HG03469 (cell line): ENCODE data around the gene OXNAD1.
A peak's percentile ranks its signal among the peaks of the same experiment; 100 is the strongest.

ENCODE experiments used
- ATAC-seq: cut with Tn5 transposase; IDR thresholded peaks from one replicate; pipeline ENCODE4 v1.9.1; 2021; ENCODE audit warnings: mild to moderate bottlenecking, moderate library complexity, moderate number of reproducible peaks; ENCODE audit not compliant: unreplicated experiment

The OXNAD1 gene

DNA sequence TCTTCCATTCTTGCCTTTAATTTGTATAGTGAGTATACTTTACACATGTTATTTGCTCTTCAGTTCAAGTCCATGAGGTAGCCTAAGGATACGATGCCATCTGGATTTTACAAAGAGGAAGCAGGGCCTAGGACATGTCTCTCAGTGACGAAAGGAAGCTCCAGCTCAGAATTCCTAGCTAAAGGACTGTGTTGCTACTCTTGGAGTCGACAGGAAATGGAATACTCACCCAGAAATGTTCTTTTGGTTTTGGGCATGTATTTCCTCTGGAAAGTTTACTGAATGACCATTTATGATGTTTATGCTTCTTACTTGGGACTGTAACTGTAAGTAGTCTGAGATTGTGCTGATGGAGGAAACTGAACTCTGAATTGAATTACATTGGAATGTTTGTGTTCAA, 12.5 kb downstream of the OXNAD1 start:
- no peak for ATAC-seq

- no peak for ATAC-seq
Measured at GRCh38 chr3:16279010-16279801, 14.2 kb downstream of the OXNAD1 start.

DNA sequence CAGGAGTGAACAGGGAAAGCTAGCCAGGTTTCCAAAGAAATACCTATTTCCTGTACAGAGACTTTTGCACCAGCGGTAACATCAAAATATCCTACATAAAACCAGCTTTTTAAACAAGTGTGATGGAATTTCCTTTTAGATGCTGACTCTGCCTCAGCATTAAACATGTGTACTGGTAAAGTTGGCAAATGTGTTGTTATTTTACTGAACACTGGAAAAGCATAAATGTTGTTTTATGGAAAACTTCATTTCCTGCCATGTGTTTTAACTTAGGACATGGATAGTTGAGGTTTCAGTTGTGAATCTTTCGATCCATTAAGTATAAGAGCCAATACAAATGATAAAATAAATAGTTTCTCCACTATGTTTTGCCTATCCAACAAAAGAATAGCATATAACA, 15.7 kb downstream of the OXNAD1 start:
- no peak for ATAC-seq

DNA sequence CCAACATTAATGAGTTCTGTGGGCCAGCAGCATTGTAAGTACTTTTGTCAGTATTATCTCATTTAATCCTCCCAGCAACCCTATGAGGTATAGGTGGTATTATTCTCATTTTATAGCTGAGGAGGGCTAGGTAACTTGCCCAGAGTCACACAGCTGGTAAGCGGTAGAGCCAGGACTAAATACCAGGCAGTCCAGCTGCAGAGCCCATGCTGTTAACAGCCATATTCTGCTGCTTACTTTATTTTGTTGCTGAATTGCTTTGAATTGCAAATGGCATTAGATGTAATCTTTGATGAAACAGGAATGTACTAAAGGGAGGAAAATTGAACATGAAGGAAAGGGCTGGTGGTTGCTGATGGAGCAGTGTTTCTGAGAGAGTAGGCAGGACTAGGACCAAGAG, 19.6 kb downstream of the OXNAD1 start:
- no peak for ATAC-seq

DNA sequence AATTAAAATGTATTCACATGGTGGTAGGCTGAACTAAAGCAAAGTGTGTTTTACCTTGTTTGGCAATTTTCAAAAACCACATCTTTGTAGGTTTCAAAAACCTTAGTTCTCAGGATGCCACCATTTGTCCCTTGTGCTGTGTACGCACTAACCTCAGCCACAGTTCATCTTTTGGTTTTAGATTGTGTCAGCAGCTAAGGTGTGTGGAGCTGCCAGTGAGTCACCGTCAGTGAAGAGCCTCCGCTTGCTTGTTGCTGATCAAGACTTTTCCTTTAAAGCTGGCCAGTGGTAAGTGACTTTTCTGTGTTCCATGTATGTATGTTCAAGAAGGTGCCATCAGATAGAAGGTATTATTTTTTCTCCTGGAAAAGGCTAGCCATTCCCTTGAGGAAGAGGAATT, 21.1 kb downstream of the OXNAD1 start:
- peak; percentile 74 for ATAC-seq

- ATAC-seq: no peak
Measured at GRCh38 chr3:16286751-16287543, 21.9 kb downstream of the OXNAD1 start.

GRCh38 chr3:16288664-16289063, 23.7 kb downstream of the OXNAD1 start:
- no peak for ATAC-seq

GRCh38 chr3:16289144-16289889, 24.3 kb downstream of the OXNAD1 start:
- ATAC-seq: no peak

DNA sequence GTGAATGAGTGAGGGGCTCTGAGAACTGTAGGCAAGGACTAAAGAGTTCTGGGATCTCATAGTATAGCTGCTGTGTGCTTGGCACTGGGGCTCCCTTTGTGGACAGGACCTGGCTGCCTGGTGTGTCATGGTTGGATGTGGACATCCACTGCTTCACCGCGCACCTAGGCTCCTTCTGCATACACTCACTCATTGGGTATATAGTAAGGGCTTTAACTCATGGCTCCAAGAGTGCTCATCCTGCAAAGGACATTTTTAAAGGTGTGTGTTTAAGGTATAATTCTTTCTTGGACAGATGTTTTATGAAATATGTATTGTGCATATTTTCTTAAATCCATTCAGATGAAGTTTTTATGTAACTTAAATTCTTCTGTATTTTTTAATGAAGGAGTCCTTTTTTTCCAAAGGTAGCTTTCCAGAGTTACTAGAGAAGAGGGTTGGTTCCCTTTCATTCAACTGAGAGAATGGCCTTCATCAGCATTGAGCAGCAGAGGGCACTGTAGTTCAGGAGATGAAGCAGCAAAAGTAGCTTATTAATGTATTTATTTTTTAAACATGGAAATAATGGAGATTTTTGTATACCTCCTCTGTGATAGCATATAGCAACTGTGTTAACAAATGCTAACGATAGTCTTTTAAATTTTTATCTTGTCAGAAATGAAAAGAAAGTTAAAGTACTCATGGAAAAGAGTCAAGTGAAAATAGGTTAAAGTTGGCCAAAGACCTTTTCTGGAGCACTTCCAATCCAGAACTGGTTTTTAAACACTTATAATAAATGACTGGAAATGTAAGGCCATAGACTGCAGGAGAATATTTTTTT, 25.2 kb downstream of the OXNAD1 start:
- no peak for ATAC-seq

GRCh38 chr3:16290827-16291196, 25.8 kb downstream of the OXNAD1 start:
- ATAC-seq: no peak

GRCh38 chr3:16294844-16295243, 29.8 kb downstream of the OXNAD1 start:
- ATAC-seq: no peak

DNA sequence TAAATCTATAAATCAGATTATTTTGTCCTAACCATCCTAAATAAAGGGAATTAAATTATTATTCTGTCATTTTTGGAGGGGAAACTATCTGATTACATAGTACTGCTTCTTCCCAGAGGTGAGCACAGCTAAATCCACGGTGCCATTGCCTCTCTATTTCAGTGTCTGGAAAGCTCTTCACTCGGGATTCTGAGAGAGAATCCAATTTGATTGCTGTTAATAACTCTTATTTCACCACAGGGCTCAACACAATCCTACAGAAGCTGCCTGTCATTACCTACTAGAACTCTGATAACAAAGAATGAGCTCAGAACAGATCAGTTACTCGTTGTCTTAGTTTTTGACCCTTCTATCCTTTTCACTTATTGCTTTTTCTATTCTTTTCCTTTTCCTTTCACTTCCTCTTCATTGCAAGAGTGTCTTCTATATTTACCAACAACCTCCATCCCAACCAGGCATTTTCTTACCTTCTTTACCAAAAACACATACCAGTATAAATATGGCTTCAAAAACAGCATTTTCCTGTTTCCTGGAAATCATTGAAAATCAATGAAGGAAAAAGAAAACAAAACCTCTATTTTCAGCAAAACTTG, 30.4 kb downstream of the OXNAD1 start:
- no peak for ATAC-seq

- no peak for ATAC-seq
Measured at GRCh38 chr3:16297997-16298885, 33.2 kb downstream of the OXNAD1 start.

GRCh38 chr3:16298891-16299290, 33.9 kb downstream of the OXNAD1 start:
- ATAC-seq: no peak

- no peak for ATAC-seq
Measured at GRCh38 chr3:16299746-16300145, 34.7 kb downstream of the OXNAD1 start.

DNA sequence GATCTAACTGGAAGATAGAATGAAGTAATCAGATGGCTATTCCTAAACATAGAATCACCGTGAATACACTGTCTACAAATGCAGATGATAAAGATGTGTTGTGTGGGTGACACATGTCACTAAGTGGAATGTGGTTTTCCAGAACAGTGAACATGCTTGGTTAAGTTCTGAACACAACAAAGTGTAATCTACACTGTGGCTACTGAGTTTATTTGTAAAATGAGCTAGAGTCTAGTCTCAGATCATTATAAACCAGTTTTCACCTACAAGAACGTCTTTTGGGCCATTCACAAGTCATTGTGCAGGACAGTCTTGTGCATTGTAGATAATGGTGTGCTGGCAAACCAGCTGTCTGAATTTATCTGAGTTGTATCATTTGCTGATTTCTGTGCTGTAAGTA, 35.3 kb downstream of the OXNAD1 start:
- peak; percentile 55 for ATAC-seq

- ATAC-seq: peak; percentile 51
Measured at GRCh38 chr3:16300881-16301359, 35.9 kb downstream of the OXNAD1 start.

GRCh38 chr3:16301507-16301906, 36.5 kb downstream of the OXNAD1 start:
- ATAC-seq: no peak

DNA sequence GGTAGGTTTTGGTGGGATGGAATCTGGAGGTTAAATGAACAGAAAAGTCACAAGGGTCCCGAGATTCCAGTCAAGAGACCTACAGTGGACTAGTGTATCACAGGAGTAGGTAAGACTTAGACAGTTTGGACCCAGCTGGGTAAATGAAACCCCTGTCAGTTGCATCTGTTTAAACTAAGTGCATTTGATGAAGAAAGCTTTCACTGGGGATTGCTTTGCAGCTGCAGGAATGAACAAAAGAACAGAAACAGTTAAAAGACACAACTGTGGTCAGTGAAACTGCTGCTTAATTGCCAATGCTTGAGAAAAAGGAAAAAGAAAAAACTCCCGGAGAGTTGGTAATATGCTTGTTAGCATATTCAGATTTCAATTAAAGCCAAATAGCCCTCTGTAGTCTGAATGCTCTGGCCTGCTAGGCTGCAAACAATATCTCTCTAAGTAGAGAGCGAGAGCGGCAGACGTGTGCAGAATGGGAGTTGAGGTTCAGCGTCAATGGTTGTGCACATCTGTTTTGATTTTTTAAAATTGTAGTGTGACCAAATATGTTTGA, 37.1 kb downstream of the OXNAD1 start:
- no peak for ATAC-seq
